HG03066 (cell line): ENCODE measurements around the gene COL4A2.
"Not testable (repeated sequence)": the region's sequence is repeated elsewhere in the genome, so short reads cannot be mapped to it uniquely, and the experiment has no call there.

Source experiments
- ATAC-seq: cut with Tn5 transposase; IDR thresholded peaks from one replicate; pipeline ENCODE4 v1.9.1; 2021; ENCODE audit warnings: low read depth; ENCODE audit not compliant: unreplicated experiment

The COL4A2 gene

GRCh38 chr13:110374431-110375370 is 67.6 kb downstream of the COL4A2 start:
- ATAC-seq, result no peak

GRCh38 chr13:110376120-110376519 is 69.0 kb downstream of the COL4A2 start:
- ATAC-seq, result no peak

- ATAC-seq, result no peak
Observed at GRCh38 chr13:110377178-110377825, 70.2 kb downstream of the COL4A2 start.

- no peak for ATAC-seq
Observed at GRCh38 chr13:110377826-110378201, 70.7 kb downstream of the COL4A2 start.

- no peak for ATAC-seq
Observed at GRCh38 chr13:110379358-110379757, 72.3 kb downstream of the COL4A2 start.

GRCh38 chr13:110379905-110380341 is 72.8 kb downstream of the COL4A2 start:
- no peak for ATAC-seq

- no peak for ATAC-seq
Observed at GRCh38 chr13:110380359-110381028, 73.4 kb downstream of the COL4A2 start.

- ATAC-seq, result no peak
Observed at GRCh38 chr13:110381029-110381360, 73.9 kb downstream of the COL4A2 start.

- ATAC-seq, result no peak
Observed at GRCh38 chr13:110382229-110382628, 75.1 kb downstream of the COL4A2 start.

GRCh38 chr13:110382830-110383229 is 75.7 kb downstream of the COL4A2 start:
- no peak for ATAC-seq

- peak; percentile 91 for ATAC-seq
Observed at GRCh38 chr13:110387451-110388107, 80.5 kb downstream of the COL4A2 start.

GRCh38 chr13:110388108-110388943 is 81.2 kb downstream of the COL4A2 start:
- ATAC-seq, result no peak

- no peak for ATAC-seq
Observed at GRCh38 chr13:110390567-110390966, 83.5 kb downstream of the COL4A2 start.

GRCh38 chr13:110391273-110391672 is 84.2 kb downstream of the COL4A2 start:
- ATAC-seq, result no peak

GRCh38 chr13:110392510-110393240 is 85.6 kb downstream of the COL4A2 start:
- ATAC-seq, result no peak

- ATAC-seq, result no peak
Observed at GRCh38 chr13:110393761-110394160, 86.7 kb downstream of the COL4A2 start.

- no peak for ATAC-seq
Observed at GRCh38 chr13:110394371-110394841, 87.3 kb downstream of the COL4A2 start.

- not testable (repeated sequence) for ATAC-seq
Observed at GRCh38 chr13:110395616-110396015, 88.5 kb downstream of the COL4A2 start.

GRCh38 chr13:110396476-110396875 is 89.4 kb downstream of the COL4A2 start:
- ATAC-seq, result no peak
